Measurements from ENCODE around the gene OPRL1.
A peak's percentile ranks its signal among the peaks of the same experiment; 100 is the strongest.

The OPRL1 gene

GRCh38 chr20:64080013-64080812 lies at the start of gene OPRL1:
Gene OPRL1, plus strand, starts transcription at chr20:64080082. Its CDS starts 12,639 bp downstream, at chr20:64092721.
- no peak for DNase-seq (ENCODE audit: low spot score)

- no peak for DNase-seq (ENCODE audit: low spot score)
Observed at GRCh38 chr20:64030371-64031134, 49.3 kb upstream of the OPRL1 start.

- no peak for DNase-seq (ENCODE audit: low spot score)
Observed at GRCh38 chr20:64031822-64032314, 48.0 kb upstream of the OPRL1 start.

- no peak for DNase-seq (ENCODE audit: low spot score)
Observed at GRCh38 chr20:64032706-64033624, 46.9 kb upstream of the OPRL1 start.

GRCh38 chr20:64033981-64034493 lies 45.8 kb upstream of the OPRL1 start:
- DNase-seq (ENCODE audit: low spot score), result no peak

DNA sequence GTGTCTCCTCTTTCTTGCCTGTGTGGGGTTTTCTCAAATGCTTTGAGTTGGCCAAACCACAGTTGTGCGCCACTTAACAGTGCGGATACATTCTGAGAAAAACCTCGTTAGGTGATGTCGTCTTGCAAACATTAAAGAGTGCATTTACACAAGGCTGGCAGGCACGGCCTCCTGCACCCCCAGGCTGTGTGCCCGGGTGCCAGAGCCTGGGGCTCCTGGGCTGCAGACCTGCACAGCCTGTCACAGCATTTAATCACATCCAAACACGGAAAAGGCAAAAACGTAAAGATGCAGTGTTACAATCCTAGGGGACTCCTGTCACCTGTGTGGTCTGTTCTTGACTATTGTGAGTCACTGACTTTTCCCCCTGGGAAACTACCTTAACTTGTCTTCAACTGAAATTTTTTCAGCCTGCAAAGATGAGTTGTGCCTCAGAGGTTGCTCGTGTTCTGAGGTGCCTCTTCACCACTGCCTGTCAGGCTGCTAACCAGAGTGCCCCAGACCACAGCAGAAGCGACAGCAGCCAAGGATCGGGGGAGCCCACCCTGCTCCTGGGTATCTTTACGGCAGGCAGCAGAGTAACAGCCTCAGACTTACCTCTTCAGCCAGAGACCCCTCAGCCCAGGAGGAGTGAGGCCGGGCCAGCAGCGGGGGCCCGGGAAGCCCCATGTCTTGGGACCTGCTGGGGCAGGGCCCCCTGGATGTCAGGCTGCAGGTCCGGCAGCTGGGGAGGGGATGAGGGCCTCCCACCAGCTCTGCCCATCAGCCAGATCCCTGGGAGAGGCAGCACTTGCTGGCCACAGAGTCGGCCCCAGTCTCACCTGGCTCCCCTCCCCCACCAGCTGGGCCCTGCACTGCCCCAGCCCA lies 44.6 kb upstream of the OPRL1 start:
- no peak for DNase-seq (ENCODE audit: low spot score)

DNA sequence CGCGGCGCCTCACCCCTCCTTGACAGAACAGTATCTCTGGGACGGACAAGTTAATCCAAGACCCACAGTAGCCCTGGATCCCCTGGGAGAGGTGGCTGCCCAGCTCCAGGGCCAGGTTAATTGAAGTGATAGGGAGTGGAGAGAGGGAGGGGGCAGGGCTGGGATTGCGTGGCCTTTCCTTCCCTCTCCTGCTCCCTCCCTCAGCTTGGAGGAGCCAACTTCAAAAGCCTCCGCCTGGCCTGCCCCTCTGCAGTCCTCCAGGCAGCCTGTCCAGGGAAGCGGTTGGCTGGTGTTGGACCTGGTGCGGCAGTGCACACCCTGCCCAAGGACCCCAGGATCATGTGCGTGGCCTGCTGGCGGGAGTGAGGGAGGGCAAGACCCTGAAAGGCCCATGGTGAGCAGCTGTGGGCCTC lies 43.9 kb upstream of the OPRL1 start, which contains the start of gene C20orf204:
TSS of gene C20orf204 (plus strand) at position 250 of the 413 bp plus-strand sequence. CDS start at position 392, 142 bp downstream.
- DNase-seq (ENCODE audit: low spot score), result no peak

- no peak for DNase-seq (ENCODE audit: low spot score)
Observed at GRCh38 chr20:64036346-64037198, 43.3 kb upstream of the OPRL1 start.

DNA sequence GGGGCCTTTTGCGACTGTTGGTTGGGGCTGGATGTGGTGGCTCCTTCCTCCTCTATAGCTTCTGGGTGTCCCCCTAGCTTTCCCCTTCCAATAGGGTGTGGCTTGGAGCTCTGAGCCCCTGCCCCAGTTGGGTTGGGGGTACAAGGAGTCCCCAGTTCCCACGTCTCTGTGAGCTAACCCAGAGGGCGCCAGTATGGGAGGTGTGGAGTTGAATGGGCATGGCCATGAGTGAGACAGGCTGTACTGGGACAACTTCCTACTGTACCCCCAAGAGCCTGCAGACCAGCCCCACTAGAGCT lies 42.7 kb upstream of the OPRL1 start:
- no peak for DNase-seq (ENCODE audit: low spot score)

DNA sequence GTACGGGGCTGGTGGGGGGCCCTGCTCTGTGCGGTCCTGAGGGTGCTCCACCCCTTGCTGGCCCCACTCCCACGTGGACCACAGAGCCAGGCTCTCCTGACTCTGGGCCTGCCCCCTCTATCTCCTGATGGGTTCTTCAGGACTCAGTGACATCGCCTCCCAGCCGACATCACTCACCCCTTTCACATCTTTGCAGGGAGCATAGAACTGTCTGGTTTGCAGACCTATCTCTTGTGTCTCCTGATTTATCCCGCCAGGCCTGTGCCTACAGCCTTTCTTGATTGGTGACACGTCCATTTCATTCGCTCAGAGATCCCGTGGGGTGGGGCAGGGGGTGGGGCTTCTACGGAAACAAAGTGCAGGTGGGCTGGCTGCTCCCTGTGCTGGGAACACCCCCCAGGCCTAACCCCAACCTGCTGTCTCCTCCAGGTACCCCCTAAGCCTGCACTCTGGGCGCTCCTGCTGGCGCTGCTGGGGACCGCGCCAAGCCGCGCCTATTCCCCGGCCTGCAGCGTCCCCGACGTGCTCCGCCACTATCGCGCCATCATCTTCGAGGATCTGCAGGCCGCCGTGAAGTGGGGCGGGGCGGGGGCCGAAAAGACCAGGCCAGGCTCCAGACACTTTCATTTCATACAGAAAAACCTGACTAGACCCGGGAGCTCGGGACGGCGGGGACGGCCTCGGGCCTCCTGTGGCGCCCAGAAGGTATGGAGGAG lies 42.2 kb upstream of the OPRL1 start:
- no peak for DNase-seq (ENCODE audit: low spot score)

DNA sequence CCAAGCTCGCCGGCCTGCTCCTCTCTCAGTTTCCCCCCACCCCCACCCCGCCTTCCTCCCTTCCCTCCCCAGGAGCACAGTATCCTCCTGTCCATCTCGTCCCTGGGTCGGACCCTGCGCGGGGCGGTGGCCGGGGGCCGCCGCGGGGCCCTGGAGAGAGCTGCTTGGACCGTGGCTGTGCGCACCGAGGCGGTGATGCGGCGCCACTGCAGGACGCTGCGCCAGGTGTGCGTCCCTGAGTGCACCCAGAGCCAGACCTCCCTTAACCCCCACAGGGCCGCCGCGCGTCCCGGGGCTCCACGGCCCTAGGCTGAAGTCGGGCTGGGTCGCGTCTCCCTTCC lies 41.7 kb upstream of the OPRL1 start:
- no peak for DNase-seq (ENCODE audit: low spot score)

DNA sequence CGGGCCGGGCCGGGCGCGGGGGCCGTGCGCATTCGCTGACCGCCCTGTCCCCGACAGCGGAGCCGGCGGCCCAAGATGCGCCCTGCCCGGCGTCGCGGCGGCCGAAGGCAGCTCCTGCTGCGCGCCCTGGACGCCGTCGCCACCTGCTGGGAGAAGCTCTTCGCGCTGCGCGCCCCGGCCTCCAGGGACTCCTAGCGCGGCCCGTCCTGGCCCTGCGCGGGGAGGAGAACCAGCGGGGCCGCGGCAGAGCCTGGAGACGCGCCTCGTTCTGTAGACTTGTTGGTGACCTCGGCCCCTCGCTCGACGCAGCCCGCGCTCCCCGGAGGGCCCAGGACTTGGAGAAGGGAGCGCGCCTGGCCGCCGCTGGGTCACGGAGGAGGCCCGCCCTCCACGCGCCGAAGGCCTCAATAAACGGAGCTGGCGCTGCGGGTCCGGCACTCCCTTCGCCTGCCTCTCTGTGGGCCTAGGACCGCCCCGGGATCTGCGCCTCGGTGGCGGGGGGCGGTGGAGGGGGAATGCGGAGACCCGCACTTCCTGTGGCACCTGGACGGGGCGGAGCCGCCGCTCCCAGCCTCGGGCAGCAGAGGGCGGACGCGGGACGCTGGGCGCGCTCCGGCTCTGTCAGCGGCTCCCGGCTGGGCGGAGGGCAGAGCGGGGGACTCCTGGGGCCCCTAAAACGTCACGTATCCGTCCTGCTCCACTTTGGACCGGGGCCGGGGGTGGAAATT lies 41.2 kb upstream of the OPRL1 start:
- DNase-seq (ENCODE audit: low spot score), result peak; percentile 89

DNA sequence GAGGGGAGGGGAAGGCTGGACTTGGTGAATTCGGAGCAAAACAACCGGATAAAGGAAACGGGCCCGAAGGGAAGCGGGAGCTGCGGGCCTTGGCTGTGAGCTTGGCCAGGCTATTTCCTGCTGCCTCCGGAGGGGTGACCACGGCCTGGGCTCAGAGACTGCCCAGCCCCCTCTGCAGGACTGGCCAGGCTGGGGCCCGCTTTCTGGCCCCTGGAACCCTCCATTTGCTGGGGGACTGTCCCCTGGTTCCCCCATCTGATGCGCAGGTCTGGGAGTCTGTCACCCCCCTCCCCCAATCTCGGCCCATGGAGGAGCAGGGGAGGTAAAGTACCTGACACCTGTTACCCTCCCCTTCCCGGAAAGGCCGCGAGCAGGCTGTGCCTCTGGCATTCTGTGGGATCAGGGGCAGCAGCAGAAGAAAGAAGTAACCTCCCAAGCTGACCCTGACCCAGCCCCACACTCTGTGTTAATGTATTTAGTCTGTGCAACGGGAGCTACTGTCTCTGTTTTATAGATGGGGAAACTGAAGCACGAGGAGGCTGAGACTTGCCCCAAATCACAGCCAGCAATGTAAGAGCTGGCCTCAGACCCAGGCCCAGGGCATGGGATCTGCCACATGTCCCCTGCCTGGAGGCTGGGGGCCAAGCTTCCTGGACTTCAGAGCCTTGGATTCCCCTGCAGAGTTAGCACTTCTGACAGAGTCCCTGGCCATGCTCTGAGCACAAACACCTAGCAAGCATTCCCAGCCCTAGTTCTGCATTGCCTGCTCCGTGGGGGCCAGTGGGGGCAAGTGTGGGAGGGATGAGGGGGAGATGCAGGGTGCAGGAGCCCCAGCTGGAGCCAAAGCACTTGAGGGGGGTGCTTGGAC lies 40.4 kb upstream of the OPRL1 start:
- DNase-seq (ENCODE audit: low spot score), result no peak

GRCh38 chr20:64040231-64041039 lies 39.4 kb upstream of the OPRL1 start:
- no peak for DNase-seq (ENCODE audit: low spot score)

DNA sequence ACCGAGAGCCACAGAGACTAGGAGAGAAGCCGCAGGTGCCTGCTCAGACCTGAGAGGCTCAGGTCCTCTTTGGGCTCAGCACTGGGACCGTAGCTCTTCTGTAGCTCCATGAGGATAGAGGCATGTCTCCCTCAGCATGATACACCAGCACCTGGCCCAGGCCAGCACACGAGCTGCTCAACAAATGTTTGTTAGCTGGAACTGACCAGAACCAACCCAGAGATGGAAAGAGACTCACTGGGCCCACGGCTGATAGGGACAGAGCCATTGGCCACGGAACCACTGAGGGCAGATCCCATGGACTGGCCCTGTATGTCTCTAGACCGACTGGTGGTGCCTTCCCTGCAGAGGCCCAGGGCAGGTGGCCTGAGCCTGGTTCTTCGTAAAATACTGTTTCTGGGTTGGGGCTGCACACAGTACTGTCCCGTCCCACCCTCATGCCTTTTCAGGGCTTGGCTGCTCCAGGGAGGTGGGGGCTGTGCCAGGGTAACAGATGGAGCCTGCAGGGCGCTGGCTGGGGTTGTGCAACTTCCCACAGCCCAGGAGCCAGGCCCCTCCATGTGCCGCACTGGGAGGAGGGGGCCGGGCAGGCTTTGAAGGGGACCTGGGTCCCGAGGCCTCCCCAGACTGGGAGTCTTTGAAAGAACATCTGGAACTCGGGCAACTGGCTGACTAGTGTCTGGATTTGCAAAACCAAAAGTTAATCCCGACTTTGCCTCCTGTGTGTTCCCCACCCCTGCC lies 38.7 kb upstream of the OPRL1 start:
- DNase-seq (ENCODE audit: low spot score), result no peak

- no peak for DNase-seq (ENCODE audit: low spot score)
Observed at GRCh38 chr20:64041781-64042053, 38.2 kb upstream of the OPRL1 start.
